Liver (tissue), 2 donors: ENCODE results near the gene YPEL5.

Experiments used
- RAD21 ChIP-seq, 2 donors: IDR thresholded peaks; 2 replicates each; pipeline ENCODE4 v1.6.1; 2016; ENCODE audit warnings: antibody characterized with exemption in 2 of 2, mild to moderate bottlenecking in 2 of 2
- TF ChIP-seq, protein P1 (sequence below): IDR thresholded peaks from 2 replicates; pipeline ENCODE4 v1.6.1; 2016; ENCODE audit warnings: antibody characterized with exemption, mild to moderate bottlenecking
- donor health status: healthy.

DNA sequence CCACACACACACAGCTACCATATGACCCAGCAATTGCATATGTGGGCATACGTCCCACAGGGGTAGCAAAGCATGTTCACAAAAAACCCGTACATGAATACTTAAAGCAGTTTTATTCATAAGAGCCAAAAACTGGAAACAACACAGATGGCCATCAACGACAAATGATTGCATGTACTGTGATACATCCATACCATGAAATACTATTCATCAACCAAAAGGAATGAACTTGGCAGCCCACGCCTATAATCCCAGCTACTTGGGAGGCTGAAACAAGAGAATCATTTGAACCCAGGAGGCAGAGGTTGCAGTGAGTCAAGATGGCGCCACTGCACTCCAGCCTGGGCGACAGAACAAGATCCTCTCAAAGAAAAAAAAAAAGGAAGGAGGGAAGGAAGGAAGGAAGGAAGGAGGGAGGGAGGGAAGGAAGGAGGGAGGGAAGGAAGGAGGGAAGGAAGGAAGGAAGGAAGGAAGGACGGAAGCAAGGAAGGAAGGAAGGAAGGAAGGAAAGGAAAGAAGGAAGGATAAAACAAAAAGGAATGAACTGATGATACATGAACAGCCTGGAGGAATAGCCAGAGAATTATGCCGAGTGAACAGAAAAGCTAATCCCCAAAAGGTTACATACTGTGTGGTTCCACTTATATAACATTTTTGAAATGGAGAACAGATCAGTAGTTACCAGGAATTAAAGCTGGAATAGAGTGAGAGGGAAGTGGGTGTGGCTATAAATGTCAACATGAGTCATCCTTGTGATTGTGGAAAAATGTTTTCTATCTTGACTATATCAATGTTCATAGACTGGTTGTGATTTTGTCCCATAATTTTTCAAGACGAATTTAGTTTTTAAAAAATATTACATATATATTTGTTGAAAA is 19.6 kb upstream of the YPEL5 start:
- TF ChIP-seq, protein P1, sequence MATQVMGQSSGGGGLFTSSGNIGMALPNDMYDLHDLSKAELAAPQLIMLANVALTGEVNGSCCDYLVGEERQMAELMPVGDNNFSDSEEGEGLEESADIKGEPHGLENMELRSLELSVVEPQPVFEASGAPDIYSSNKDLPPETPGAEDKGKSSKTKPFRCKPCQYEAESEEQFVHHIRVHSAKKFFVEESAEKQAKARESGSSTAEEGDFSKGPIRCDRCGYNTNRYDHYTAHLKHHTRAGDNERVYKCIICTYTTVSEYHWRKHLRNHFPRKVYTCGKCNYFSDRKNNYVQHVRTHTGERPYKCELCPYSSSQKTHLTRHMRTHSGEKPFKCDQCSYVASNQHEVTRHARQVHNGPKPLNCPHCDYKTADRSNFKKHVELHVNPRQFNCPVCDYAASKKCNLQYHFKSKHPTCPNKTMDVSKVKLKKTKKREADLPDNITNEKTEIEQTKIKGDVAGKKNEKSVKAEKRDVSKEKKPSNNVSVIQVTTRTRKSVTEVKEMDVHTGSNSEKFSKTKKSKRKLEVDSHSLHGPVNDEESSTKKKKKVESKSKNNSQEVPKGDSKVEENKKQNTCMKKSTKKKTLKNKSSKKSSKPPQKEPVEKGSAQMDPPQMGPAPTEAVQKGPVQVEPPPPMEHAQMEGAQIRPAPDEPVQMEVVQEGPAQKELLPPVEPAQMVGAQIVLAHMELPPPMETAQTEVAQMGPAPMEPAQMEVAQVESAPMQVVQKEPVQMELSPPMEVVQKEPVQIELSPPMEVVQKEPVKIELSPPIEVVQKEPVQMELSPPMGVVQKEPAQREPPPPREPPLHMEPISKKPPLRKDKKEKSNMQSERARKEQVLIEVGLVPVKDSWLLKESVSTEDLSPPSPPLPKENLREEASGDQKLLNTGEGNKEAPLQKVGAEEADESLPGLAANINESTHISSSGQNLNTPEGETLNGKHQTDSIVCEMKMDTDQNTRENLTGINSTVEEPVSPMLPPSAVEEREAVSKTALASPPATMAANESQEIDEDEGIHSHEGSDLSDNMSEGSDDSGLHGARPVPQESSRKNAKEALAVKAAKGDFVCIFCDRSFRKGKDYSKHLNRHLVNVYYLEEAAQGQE, result no peak
- no peak for TF ChIP-seq RAD21 (IDR thresholded peaks at IDR 0.05)
